Measurements from ENCODE around the gene CDH23. TPM values are rescaled to one million over a fixed set of nuclear protein-coding genes. Genes with fewer than 3 reads are reported as not detected.

The CDH23 gene
- total RNA-seq, 1 donor from 2014 or later, result 0.29 TPM

DNA sequence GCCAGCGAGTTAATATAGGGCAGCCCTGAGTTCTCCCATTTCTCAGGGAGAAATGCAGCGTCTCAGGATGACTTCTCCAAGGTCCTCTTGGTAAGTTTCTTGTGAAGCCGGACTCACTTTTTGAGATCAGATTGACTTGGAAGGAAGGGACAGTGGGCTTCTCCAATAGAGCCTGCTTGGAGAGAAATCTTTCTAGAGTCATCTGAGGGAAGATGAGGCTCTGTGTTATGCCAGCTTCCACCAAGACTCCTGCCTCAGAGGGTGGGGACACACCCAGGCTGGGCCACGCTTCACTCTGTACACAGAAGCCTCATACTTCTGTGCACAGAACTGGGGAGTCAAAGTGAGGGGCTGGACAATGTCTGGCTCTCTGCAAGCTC lies 317.3 kb downstream of the CDH23 start:
- no peaks in the 10 kb centered on the region for H3K9me3 Mint-ChIP-seq
- H3K36me3 Mint-ChIP-seq (ENCODE audit: low read depth), result no peaks in the 10 kb centered on the region
- peaks cover 40% of the 10 kb centered on the region for H3K4me1 Mint-ChIP-seq
- peak overlapping the region; percentile 19 for H3K4me3 Mint-ChIP-seq
- no peaks in the 10 kb centered on the region for H3K27me3 Mint-ChIP-seq
- ATAC-seq (ENCODE audit: low read depth) (no peak), DNase-seq (no peak)
- ChIA-PET POLR2A (no interaction called here), CTCF (no interaction called here)
- intact Hi-C loops (cut with micrococcal nuclease), result loop anchor here (5.0 kb wide), 1 partner anchor 58 kb away; the partner anchor contains the start of gene VSIR
- no peak overlapping the region for H3K27ac Mint-ChIP-seq
- TF ChIP-seq, protein P1, sequence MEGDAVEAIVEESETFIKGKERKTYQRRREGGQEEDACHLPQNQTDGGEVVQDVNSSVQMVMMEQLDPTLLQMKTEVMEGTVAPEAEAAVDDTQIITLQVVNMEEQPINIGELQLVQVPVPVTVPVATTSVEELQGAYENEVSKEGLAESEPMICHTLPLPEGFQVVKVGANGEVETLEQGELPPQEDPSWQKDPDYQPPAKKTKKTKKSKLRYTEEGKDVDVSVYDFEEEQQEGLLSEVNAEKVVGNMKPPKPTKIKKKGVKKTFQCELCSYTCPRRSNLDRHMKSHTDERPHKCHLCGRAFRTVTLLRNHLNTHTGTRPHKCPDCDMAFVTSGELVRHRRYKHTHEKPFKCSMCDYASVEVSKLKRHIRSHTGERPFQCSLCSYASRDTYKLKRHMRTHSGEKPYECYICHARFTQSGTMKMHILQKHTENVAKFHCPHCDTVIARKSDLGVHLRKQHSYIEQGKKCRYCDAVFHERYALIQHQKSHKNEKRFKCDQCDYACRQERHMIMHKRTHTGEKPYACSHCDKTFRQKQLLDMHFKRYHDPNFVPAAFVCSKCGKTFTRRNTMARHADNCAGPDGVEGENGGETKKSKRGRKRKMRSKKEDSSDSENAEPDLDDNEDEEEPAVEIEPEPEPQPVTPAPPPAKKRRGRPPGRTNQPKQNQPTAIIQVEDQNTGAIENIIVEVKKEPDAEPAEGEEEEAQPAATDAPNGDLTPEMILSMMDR (IDR thresholded peaks at IDR 0.05), result no peak

- intact Hi-C loops (cut with micrococcal nuclease), result loop anchor here (5.0 kb wide), 1 partner anchor 58 kb away; the partner anchor contains the start of gene VSIR
- Mint-ChIP-seq H3K36me3 (ENCODE audit: low read depth) (no peaks in the 10 kb centered on the region), H3K4me3 (no peak overlapping the region), H3K27ac (no peak overlapping the region), H3K9me3 (no peaks in the 10 kb centered on the region), H3K4me1 (peaks cover 37% of the 10 kb centered on the region), H3K27me3 (no peaks in the 10 kb centered on the region)
- ChIA-PET CTCF (interaction anchor here (2.1 kb wide), 1 partner anchor 182 kb away, joined by 5 read pairs; no protein-coding TSS in a partner anchor), POLR2A (no interaction called here)
- DNase-seq (no peak), ATAC-seq (ENCODE audit: low read depth) (no peak)
- TF ChIP-seq, protein P1 (IDR thresholded peaks at IDR 0.05), result no peak
These were observed 317.9 kb downstream of the CDH23 start for GRCh38 chr10:71714592-71714991.

- TF ChIP-seq, protein P1 (IDR thresholded peaks at IDR 0.05), result no peak
- H3K4me1 Mint-ChIP-seq, result peaks cover 33% of the 10 kb centered on the region
- DNase-seq (no peak), ATAC-seq (ENCODE audit: low read depth) (no peak)
- H3K27me3 Mint-ChIP-seq, result no peaks in the 10 kb centered on the region
- no peaks in the 10 kb centered on the region for H3K36me3 Mint-ChIP-seq (ENCODE audit: low read depth)
- no peaks in the 10 kb centered on the region for H3K9me3 Mint-ChIP-seq
- H3K27ac Mint-ChIP-seq, result no peak overlapping the region
- ChIA-PET POLR2A (no interaction called here), CTCF (interaction anchor here (2.1 kb wide), 1 partner anchor 181 kb away, joined by 5 read pairs; no protein-coding TSS in a partner anchor)
- intact Hi-C loops (cut with micrococcal nuclease), result no loop called here
- no peak overlapping the region for H3K4me3 Mint-ChIP-seq
These were observed 318.3 kb downstream of the CDH23 start for GRCh38 chr10:71715026-71715425.

DNA sequence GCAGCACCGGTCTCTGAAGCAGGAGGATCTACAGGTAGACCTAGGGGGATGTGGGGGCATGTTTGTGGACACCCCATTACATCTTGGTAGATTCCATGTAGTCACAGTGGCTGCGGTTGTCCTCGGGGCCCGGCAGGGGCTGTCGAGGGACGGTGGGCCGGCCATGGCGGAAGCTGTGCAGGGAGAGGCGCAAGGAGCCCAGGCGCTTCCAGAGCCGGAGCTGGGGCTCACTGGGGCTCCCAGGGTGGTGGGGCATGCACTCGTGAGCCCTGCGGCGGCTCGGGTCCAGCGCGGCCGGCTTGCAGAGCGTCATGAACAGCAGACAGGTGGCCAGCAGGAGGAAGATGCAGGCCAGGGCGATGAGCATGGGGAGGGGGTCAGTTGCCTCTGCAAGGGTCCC lies 319.1 kb downstream of the CDH23 start:
- POLR2A ChIA-PET, result no interaction called here
- H3K27ac Mint-ChIP-seq, result no peak overlapping the region
- no peaks in the 10 kb centered on the region for H3K9me3 Mint-ChIP-seq

DNA sequence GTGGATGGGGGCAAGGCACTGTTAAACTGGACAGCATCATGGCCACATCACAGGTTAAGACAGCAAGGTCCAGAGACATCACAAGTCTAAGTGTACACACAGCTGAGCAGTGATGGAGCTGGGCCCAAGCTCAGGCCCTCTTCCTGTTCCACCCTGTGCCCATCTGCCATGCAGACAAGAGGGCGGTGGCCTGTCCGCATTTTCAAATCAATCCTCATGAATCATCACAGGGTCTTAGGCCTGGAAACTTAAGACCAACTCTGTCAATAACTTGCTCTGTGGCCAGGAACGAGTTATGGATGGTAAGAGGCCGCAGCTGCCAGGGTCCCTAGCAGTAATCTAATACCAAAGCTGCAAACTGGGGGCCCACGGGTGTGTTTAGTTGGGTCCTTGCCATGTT lies 319.7 kb downstream of the CDH23 start:
- TF ChIP-seq, protein P1 (IDR thresholded peaks at IDR 0.05), result no peak
- intact Hi-C loops (cut with micrococcal nuclease), result no loop called here
- Mint-ChIP-seq H3K27me3 (no peaks in the 10 kb centered on the region), H3K4me1 (peaks cover 32% of the 10 kb centered on the region), H3K36me3 (ENCODE audit: low read depth) (no peaks in the 10 kb centered on the region), H3K27ac (no peak overlapping the region), H3K9me3 (no peaks in the 10 kb centered on the region), H3K4me3 (no peak overlapping the region)
- CTCF ChIA-PET, result interaction anchor here (1.4 to 2.3 kb wide), 3 partner anchors 9 to 180 kb away, joined by 3 to 11 read pairs (median 5); partner anchors contain the start of gene VSIR
- DNase-seq, result no peak
- POLR2A ChIA-PET, result no interaction called here
- no peak for ATAC-seq (ENCODE audit: low read depth)

More for the DNA sequence above, 319.1 kb downstream of the CDH23 start:
- H3K4me3 Mint-ChIP-seq, result no peak overlapping the region
- TF ChIP-seq, protein P1 (IDR thresholded peaks at IDR 0.05), result no peak
- intact Hi-C loops (cut with micrococcal nuclease), result no loop called here
- H3K36me3 Mint-ChIP-seq (ENCODE audit: low read depth), result no peaks in the 10 kb centered on the region
- CTCF ChIA-PET, result interaction anchor here (2.1 kb wide), 1 partner anchor 180 kb away, joined by 5 read pairs; no protein-coding TSS in a partner anchor
- ATAC-seq (ENCODE audit: low read depth) (no peak), DNase-seq (no peak)
- peaks cover 32% of the 10 kb centered on the region for H3K4me1 Mint-ChIP-seq
- H3K27me3 Mint-ChIP-seq, result no peaks in the 10 kb centered on the region

Measured in activated B cell treated with CpG ODN at 0.5 μM for 24 hours (primary cell).